Stimulated activated naive CD8-positive, alpha-beta T cell treated with anti-CD3 and anti-CD28 coated beads, Interleukin-15, Interleukin-2, amounts not matched to agents 100 ng/mL and 50 ng/mL, for 24 hours (primary cell): ENCODE results near the gene TMEM164.

Experiments used
- H3K27ac Mint-ChIP-seq: one replicate; pipeline ENCODE4 v1.8.0; 2021; ENCODE audit warnings: mild to moderate bottlenecking, mixed read lengths
- H3K27me3 Mint-ChIP-seq: one replicate; pipeline ENCODE4 v1.8.0; 2021; ENCODE audit warnings: mixed read lengths
- H3K36me3 Mint-ChIP-seq: one replicate; pipeline ENCODE4 v1.8.0; 2021; ENCODE audit warnings: low read depth, mixed read lengths
- H3K4me1 Mint-ChIP-seq: one replicate; pipeline ENCODE4 v1.8.0; 2021; ENCODE audit warnings: low read depth, mixed read lengths
- H3K4me3 Mint-ChIP-seq: one replicate; pipeline ENCODE4 v1.8.0; 2021; ENCODE audit warnings: mild to moderate bottlenecking, mixed read lengths
- H3K9me3 Mint-ChIP-seq: one replicate; pipeline ENCODE4 v1.8.0; 2021; ENCODE audit warnings: mixed read lengths

TMEM164 gene

GRCh38 chrX:110015915-110016314 is 13.0 kb downstream of the TMEM164 start:
- Mint-ChIP-seq H3K27ac (no peak overlapping the region), H3K27me3 (no peaks in the 10 kb centered on the region), H3K9me3 (no peaks in the 10 kb centered on the region), H3K4me3 (no peak overlapping the region), H3K36me3 (no peaks in the 10 kb centered on the region), H3K4me1 (peaks cover 7% of the 10 kb centered on the region)

- Mint-ChIP-seq H3K27me3 (no peaks in the 10 kb centered on the region), H3K27ac (no peak overlapping the region), H3K4me1 (peaks cover 5% of the 10 kb centered on the region), H3K9me3 (no peaks in the 10 kb centered on the region), H3K4me3 (no peak overlapping the region), H3K36me3 (no peaks in the 10 kb centered on the region)
Measured at GRCh38 chrX:110020536-110020935, 17.6 kb downstream of the TMEM164 start.

GRCh38 chrX:110021258-110022022 is 18.5 kb downstream of the TMEM164 start:
- Mint-ChIP-seq H3K27ac (no peak overlapping the region), H3K4me1 (peaks cover 5% of the 10 kb centered on the region), H3K36me3 (no peaks in the 10 kb centered on the region), H3K9me3 (no peaks in the 10 kb centered on the region), H3K27me3 (no peaks in the 10 kb centered on the region), H3K4me3 (no peak overlapping the region)

- no peaks in the 10 kb centered on the region for H3K9me3 Mint-ChIP-seq
- H3K36me3 Mint-ChIP-seq: peaks cover 3% of the 10 kb centered on the region
- peaks cover 5% of the 10 kb centered on the region for H3K4me1 Mint-ChIP-seq
- no peak overlapping the region for H3K27ac Mint-ChIP-seq
- no peak overlapping the region for H3K4me3 Mint-ChIP-seq
- H3K27me3 Mint-ChIP-seq: no peaks in the 10 kb centered on the region
Measured at GRCh38 chrX:110022599-110023448, 19.9 kb downstream of the TMEM164 start.

- Mint-ChIP-seq H3K36me3 (peaks cover 4% of the 10 kb centered on the region), H3K9me3 (no peaks in the 10 kb centered on the region), H3K27me3 (no peaks in the 10 kb centered on the region), H3K4me3 (no peak overlapping the region), H3K27ac (no peak overlapping the region), H3K4me1 (peaks cover 9% of the 10 kb centered on the region)
Measured at GRCh38 chrX:110025395-110025794, 22.5 kb downstream of the TMEM164 start.

- no peak overlapping the region for H3K27ac Mint-ChIP-seq
- peaks cover 4% of the 10 kb centered on the region for H3K36me3 Mint-ChIP-seq
- H3K9me3 Mint-ChIP-seq: no peaks in the 10 kb centered on the region
- peaks cover 12% of the 10 kb centered on the region for H3K4me1 Mint-ChIP-seq
- no peak overlapping the region for H3K4me3 Mint-ChIP-seq
- H3K27me3 Mint-ChIP-seq: no peaks in the 10 kb centered on the region
Measured at GRCh38 chrX:110026099-110026844, 23.4 kb downstream of the TMEM164 start.

- Mint-ChIP-seq H3K36me3 (peaks cover 2% of the 10 kb centered on the region), H3K4me1 (peaks cover 18% of the 10 kb centered on the region), H3K9me3 (no peaks in the 10 kb centered on the region), H3K27ac (no peak overlapping the region), H3K27me3 (no peaks in the 10 kb centered on the region), H3K4me3 (no peak overlapping the region)
Measured at GRCh38 chrX:110032534-110033147, 29.7 kb downstream of the TMEM164 start.

- Mint-ChIP-seq H3K27ac (no peak overlapping the region), H3K36me3 (no peaks in the 10 kb centered on the region), H3K4me1 (peaks cover 14% of the 10 kb centered on the region), H3K4me3 (no peak overlapping the region), H3K9me3 (no peaks in the 10 kb centered on the region), H3K27me3 (no peaks in the 10 kb centered on the region)
Measured at GRCh38 chrX:110034036-110034435, 31.1 kb downstream of the TMEM164 start.

GRCh38 chrX:110036162-110037033 is 33.5 kb downstream of the TMEM164 start:
- H3K36me3 Mint-ChIP-seq: peaks cover 4% of the 10 kb centered on the region

GRCh38 chrX:110037178-110037577 is 34.3 kb downstream of the TMEM164 start:
- Mint-ChIP-seq H3K4me3 (no peak overlapping the region), H3K36me3 (peaks cover 4% of the 10 kb centered on the region), H3K9me3 (no peaks in the 10 kb centered on the region), H3K27ac (no peak overlapping the region), H3K4me1 (peaks cover 17% of the 10 kb centered on the region), H3K27me3 (no peaks in the 10 kb centered on the region)

More at GRCh38 chrX:110036162-110037033, 33.5 kb downstream of the TMEM164 start:
- Mint-ChIP-seq H3K27me3 (no peaks in the 10 kb centered on the region), H3K4me1 (peaks cover 15% of the 10 kb centered on the region), H3K27ac (no peak overlapping the region), H3K9me3 (no peaks in the 10 kb centered on the region), H3K4me3 (no peak overlapping the region)

- Mint-ChIP-seq H3K27me3 (no peaks in the 10 kb centered on the region), H3K4me1 (peaks cover 32% of the 10 kb centered on the region), H3K27ac (no peak overlapping the region), H3K9me3 (no peaks in the 10 kb centered on the region), H3K36me3 (peaks cover 4% of the 10 kb centered on the region), H3K4me3 (no peak overlapping the region)
Measured at GRCh38 chrX:110038900-110039299, 36.0 kb downstream of the TMEM164 start.

- H3K27ac Mint-ChIP-seq: no peak overlapping the region
- H3K4me1 Mint-ChIP-seq: peaks cover 26% of the 10 kb centered on the region
- no peak overlapping the region for H3K4me3 Mint-ChIP-seq
- H3K36me3 Mint-ChIP-seq: peaks cover 4% of the 10 kb centered on the region
- no peaks in the 10 kb centered on the region for H3K9me3 Mint-ChIP-seq
- no peaks in the 10 kb centered on the region for H3K27me3 Mint-ChIP-seq
Measured at GRCh38 chrX:110041980-110042379, 39.1 kb downstream of the TMEM164 start.

- H3K4me3 Mint-ChIP-seq: no peak overlapping the region
- peaks cover 28% of the 10 kb centered on the region for H3K4me1 Mint-ChIP-seq
- H3K36me3 Mint-ChIP-seq: peaks cover 4% of the 10 kb centered on the region
- no peak overlapping the region for H3K27ac Mint-ChIP-seq
- no peaks in the 10 kb centered on the region for H3K27me3 Mint-ChIP-seq
- H3K9me3 Mint-ChIP-seq: no peaks in the 10 kb centered on the region
Measured at GRCh38 chrX:110042496-110042895, 39.6 kb downstream of the TMEM164 start.

GRCh38 chrX:110043506-110043905 is 40.6 kb downstream of the TMEM164 start:
- Mint-ChIP-seq H3K4me3 (no peak overlapping the region), H3K36me3 (peaks cover 5% of the 10 kb centered on the region), H3K27ac (no peak overlapping the region), H3K4me1 (peaks cover 28% of the 10 kb centered on the region), H3K27me3 (no peaks in the 10 kb centered on the region), H3K9me3 (no peaks in the 10 kb centered on the region)
